Aorta (tissue), 5 donors: ENCODE data around the gene GNG13. TPM values are rescaled to one million over a fixed set of nuclear protein-coding genes. Genes with fewer than 3 reads are reported as not detected.

ENCODE experiments used
- ATAC-seq: fragments of 200-7000 bp; cut with Tn5 transposase; one replicate; pipeline ENCODE4 v1.9.1; 2022; ENCODE audit warnings: moderate library complexity; ENCODE audit not compliant: low FRiP score
- DNase-seq, 2 donors: peaks; one replicate each; pipeline ENCODE4 v3.0.0-alpha.2; 2020
- H3K27ac ChIP-seq, 2 donors: one replicate each; pipeline ENCODE4 v1.5.1; 2013; ENCODE audit warnings: low read length in 2 of 2, mild to moderate bottlenecking in 2 of 2, moderate library complexity in 2 of 2, control low read depth in 1 of 2, inconsistent platforms in 1 of 2, low read depth in 1 of 2
- H3K27me3 ChIP-seq, 2 donors: one replicate each; pipeline ENCODE4 v1.6.1; 2013; ENCODE audit warnings: control low read depth in 1 of 2, low read length in 1 of 2, mild to moderate bottlenecking in 1 of 2, moderate library complexity in 1 of 2; ENCODE audit not compliant: insufficient read depth in 2 of 2, control insufficient read depth in 1 of 2
- H3K36me3 ChIP-seq, 2 donors: one replicate each; pipeline ENCODE4 v1.6.1; 2013; ENCODE audit warnings: control low read depth in 1 of 2, low read length in 1 of 2, mild to moderate bottlenecking in 1 of 2; ENCODE audit not compliant: insufficient read depth in 2 of 2, control insufficient read depth in 1 of 2
- H3K4me1 ChIP-seq, 2 donors: one replicate each; pipeline ENCODE4 v1.6.1; 2013; ENCODE audit warnings: low read length in 2 of 2, control low read depth in 1 of 2, mild to moderate bottlenecking in 1 of 2, moderate library complexity in 1 of 2; ENCODE audit not compliant: insufficient read depth in 2 of 2, control insufficient read depth in 1 of 2
- H3K4me3 ChIP-seq, 2 donors: one replicate each; pipeline ENCODE4 v1.5.1; 2013; ENCODE audit warnings: low read length in 2 of 2, control low read depth in 1 of 2, mild to moderate bottlenecking in 1 of 2
- H3K9me3 ChIP-seq: one replicate; pipeline ENCODE4 v1.6.1; 2013; ENCODE audit warnings: mild to moderate bottlenecking, low read length; ENCODE audit not compliant: control insufficient read depth
- WGBS, 2 donors: extraction: QIAGEN DNeasy Blood & Tissue Kit; methylation state at CpG; one replicate each; pipeline ENCODE4 v1.1.7; 2013; 5-methylcytosine and 5-hydroxymethylcytosine counted together
- intact Hi-C, 2 donors: fragments of 100-400 bp; cut with DNase I; formaldehyde crosslinking; loops; one replicate each; pipeline versions ENCODE4 v1.14.2 to v1.15.0; 2022
- polyA plus RNA-seq, 2 donors: library from polyadenylated mRNA; stranded (reverse); fragments of 200-250 nt; gene quantifications; one replicate each; pipeline ENCODE4 v1.2.3, GENCODE V29; 2013
- total RNA-seq, 2 donors: library from RNA; stranded (reverse); fragmentation: NEBNext Ultra II Directional; extraction: Animal tissue kit (Norgen Biotek cat#: 25700); gene quantifications; one replicate each; pipeline ENCODE4 v1.2.1, GENCODE V29; 2021
- donor health status: healthy with polysubstance abuse.
- donor health status: Bipolar disorder and iron deficiency.
- donor health status: DM: no; HTN: no; CAD: no.
- donor health status: DM: no; HTN: no; CAD: no.
- donor health status: DM: yes; HTN: yes; CAD: no.

Gene GNG13
- total and polyA plus RNA-seq, 4 donors = not detected

GRCh38 chr16:772959-773358 is 27.6 kb downstream of the GNG13 start:
- no peak overlapping the region for H3K27ac ChIP-seq
- DNase-seq (no peak), ATAC-seq (no peak)
- H3K4me1 ChIP-seq = no peaks in the 10 kb centered on the region
- intact Hi-C loops = no loop called here
- H3K4me3 ChIP-seq = no peak overlapping the region
- no peaks in the 10 kb centered on the region for H3K27me3 ChIP-seq
- WGBS, 2 donors = 88 to 90% methylated on average over 18 of the region's 18 CpGs
- H3K9me3 ChIP-seq = no peaks in the 10 kb centered on the region
- no peaks in the 10 kb centered on the region for H3K36me3 ChIP-seq

- DNase-seq (no peak), ATAC-seq (no peak)
- H3K27ac ChIP-seq = no peak overlapping the region
- no peaks in the 10 kb centered on the region for H3K9me3 ChIP-seq
- no peaks in the 10 kb centered on the region for H3K36me3 ChIP-seq
- H3K4me3 ChIP-seq = no peak overlapping the region
- WGBS, 2 donors = 56 to 70% methylated on average over 3 to 13 of the region's 13 CpGs
- intact Hi-C loops = no loop called here
- no peaks in the 10 kb centered on the region for H3K4me1 ChIP-seq
- no peaks in the 10 kb centered on the region for H3K27me3 ChIP-seq
Measured at GRCh38 chr16:770411-770810, 30.1 kb downstream of the GNG13 start.

DNA sequence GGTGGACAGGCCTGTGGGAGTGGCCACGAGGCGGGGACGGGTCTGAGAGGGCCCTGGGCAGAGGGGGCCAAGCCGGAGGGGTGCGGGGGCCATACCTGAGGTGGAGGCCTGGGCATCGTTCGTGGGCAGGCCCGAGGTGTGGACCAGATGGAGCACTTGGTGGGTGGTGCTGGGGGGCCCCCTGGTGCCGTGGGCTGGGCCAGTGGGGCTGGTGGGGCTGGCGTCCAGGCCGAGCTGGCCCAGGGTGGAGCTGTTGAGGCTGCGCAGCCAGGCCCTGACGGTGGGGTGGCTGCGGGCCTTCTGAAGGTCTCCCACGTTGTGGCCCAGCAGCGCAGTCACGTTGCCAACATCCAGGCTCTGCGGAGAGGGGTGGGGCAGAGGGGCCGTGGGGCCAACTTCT is 30.6 kb downstream of the GNG13 start:
- H3K4me3 ChIP-seq = no peak overlapping the region
- no peaks in the 10 kb centered on the region for H3K27me3 ChIP-seq
- DNase-seq (no peak), ATAC-seq (no peak)
- WGBS, 2 donors = 78 to 80% methylated on average over 17 to 19 of the region's 19 CpGs
- H3K9me3 ChIP-seq = no peaks in the 10 kb centered on the region
- H3K4me1 ChIP-seq = no peaks in the 10 kb centered on the region
- intact Hi-C loops = no loop called here
- H3K36me3 ChIP-seq = no peaks in the 10 kb centered on the region
- no peak overlapping the region for H3K27ac ChIP-seq

GRCh38 chr16:769184-769784 is 31.2 kb downstream of the GNG13 start:
- DNase-seq = no peak
- H3K36me3 ChIP-seq = no peaks in the 10 kb centered on the region
- WGBS, 2 donors = 28 to 63% methylated on average over 16 to 20 of the region's 20 CpGs
- H3K9me3 ChIP-seq = no peaks in the 10 kb centered on the region
- intact Hi-C loops = no loop called here
- no peak for ATAC-seq
- no peaks in the 10 kb centered on the region for H3K27me3 ChIP-seq
- H3K27ac ChIP-seq = no peak overlapping the region
- H3K4me3 ChIP-seq = no peak overlapping the region
- H3K4me1 ChIP-seq = no peaks in the 10 kb centered on the region

- Histone ChIP-seq H3K4me1 (no peaks in the 10 kb centered on the region), H3K36me3 (no peaks in the 10 kb centered on the region), H3K9me3 (no peaks in the 10 kb centered on the region), H3K27ac (no peak overlapping the region), H3K4me3 (no peak overlapping the region), H3K27me3 (no peaks in the 10 kb centered on the region)
- intact Hi-C loops = no loop called here
- ATAC-seq = no peak
- no peak for DNase-seq
- 66 to 83% methylated on average over 21 of the region's 21 CpGs for WGBS, 2 donors
Measured at GRCh38 chr16:768428-768827, 32.1 kb downstream of the GNG13 start.

GRCh38 chr16:767743-768235 is 32.7 kb downstream of the GNG13 start:
- DNase-seq (no peak), ATAC-seq (no peak)
- no peaks in the 10 kb centered on the region for H3K9me3 ChIP-seq
- no peaks in the 10 kb centered on the region for H3K4me1 ChIP-seq
- WGBS, 2 donors = 43 to 72% methylated on average over 5 to 24 of the region's 38 CpGs
- no peak overlapping the region for H3K27ac ChIP-seq
- H3K4me3 ChIP-seq = no peak overlapping the region
- no peaks in the 10 kb centered on the region for H3K27me3 ChIP-seq
- H3K36me3 ChIP-seq = no peaks in the 10 kb centered on the region
- intact Hi-C loops = no loop called here

DNA sequence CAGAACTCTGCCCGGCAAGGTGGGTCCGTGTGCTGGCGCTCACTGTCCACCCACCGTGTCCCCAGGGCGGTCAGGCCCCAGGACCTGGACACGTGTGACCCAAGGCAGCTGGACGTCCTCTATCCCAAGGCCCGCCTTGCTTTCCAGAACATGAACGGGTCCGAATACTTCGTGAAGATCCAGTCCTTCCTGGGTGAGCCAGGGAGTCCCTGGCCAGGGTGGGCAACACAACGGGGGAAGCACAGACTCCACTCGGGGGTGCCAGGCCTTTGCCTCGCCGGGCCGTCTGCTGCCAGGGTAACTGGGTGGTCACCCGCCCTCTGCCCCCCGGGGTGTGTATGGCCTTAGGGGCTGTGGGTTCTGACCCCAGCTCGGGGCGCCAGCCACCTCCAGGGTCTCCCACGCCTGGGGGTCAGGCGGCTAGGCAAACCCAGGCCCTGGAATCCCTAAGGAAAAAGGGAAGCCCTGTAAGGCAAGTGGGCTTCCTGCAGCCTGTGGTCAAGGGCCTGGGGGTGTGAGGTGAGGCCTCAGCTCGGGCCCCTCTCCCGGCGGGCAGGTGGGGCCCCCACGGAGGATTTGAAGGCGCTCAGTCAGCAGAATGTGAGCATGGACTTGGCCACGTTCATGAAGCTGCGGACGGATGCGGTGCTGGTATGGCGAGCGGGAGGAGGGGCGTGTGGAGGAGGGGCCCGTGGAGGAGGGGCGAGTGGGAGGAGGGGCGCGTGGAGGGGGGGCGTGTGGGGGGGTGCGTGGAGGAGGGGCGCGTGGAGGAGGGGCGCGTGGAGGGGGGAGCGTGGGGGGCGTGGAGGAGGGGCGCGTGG is 33.5 kb downstream of the GNG13 start:
- WGBS, 2 donors = 63 to 73% methylated on average over 31 to 39 of the region's 48 CpGs
- DNase-seq = no peak
- Histone ChIP-seq H3K36me3 (no peaks in the 10 kb centered on the region), H3K9me3 (no peaks in the 10 kb centered on the region), H3K4me3 (no peak overlapping the region), H3K4me1 (no peaks in the 10 kb centered on the region), H3K27ac (no peak overlapping the region), H3K27me3 (no peaks in the 10 kb centered on the region)
- intact Hi-C loops = no loop called here
- ATAC-seq = no peak

DNA sequence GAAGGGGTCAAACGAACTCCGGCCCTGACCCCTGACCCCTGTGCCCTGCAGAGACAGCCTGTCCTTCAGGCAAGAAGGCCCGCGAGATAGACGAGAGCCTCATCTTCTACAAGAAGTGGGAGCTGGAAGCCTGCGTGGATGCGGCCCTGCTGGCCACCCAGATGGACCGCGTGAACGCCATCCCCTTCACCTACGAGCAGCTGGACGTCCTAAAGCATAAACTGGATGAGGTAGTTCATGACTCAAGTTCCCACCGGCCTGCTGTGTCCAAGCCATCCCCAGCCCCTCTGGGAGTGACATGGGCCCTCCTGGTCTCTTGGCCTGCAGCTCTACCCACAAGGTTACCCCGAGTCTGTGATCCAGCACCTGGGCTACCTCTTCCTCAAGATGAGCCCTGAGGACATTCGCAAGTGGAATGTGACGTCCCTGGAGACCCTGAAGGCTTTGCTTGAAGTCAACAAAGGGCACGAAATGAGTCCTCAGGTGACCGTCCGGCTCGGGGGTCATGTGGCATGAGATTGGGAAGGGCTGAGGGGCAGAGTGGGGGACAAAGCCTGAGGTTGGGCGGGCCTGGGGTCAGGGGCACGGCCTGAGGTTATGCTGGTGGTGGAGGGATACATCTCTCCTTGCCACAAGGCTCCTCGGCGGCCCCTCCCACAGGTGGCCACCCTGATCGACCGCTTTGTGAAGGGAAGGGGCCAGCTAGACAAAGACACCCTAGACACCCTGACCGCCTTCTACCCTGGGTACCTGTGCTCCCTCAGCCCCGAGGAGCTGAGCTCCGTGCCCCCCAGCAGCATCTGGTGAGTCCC is 34.3 kb downstream of the GNG13 start:
- Histone ChIP-seq H3K4me1 (no peaks in the 10 kb centered on the region), H3K27me3 (no peaks in the 10 kb centered on the region), H3K36me3 (no peaks in the 10 kb centered on the region), H3K9me3 (no peaks in the 10 kb centered on the region), H3K4me3 (no peak overlapping the region), H3K27ac (no peak overlapping the region)
- WGBS, 2 donors = 85 to 88% methylated on average over 28 to 29 of the region's 29 CpGs
- DNase-seq = no peak
- no peak for ATAC-seq
- intact Hi-C loops = no loop called here
